T-helper 1 cell treated with Interleukin-12 subunit alpha and Interleukin-12 subunit beta and Interleukin-4 antibody, amounts not matched to agents 30 μg/mL and 1 μg/mL, for 36 hours (primary cell): ENCODE measurements around the gene ZNF320.
A peak's percentile ranks its signal among the peaks of the same experiment; 100 is the strongest.
"Not testable (repeated sequence)": the region's sequence is repeated elsewhere in the genome, so short reads cannot be mapped to it uniquely, and the experiment has no call there.

Experiments
- H3K27ac Mint-ChIP-seq: one replicate; pipeline ENCODE4 v1.8.0; 2021; ENCODE audit warnings: mild to moderate bottlenecking, mixed read lengths
- H3K27me3 Mint-ChIP-seq: one replicate; pipeline ENCODE4 v1.8.0; 2021; ENCODE audit warnings: low read depth, mixed read lengths
- H3K36me3 Mint-ChIP-seq: one replicate; pipeline ENCODE4 v1.8.0; 2021; ENCODE audit warnings: low read depth, mixed read lengths
- H3K4me1 Mint-ChIP-seq: one replicate; pipeline ENCODE4 v1.8.0; 2021; ENCODE audit warnings: low read depth, mixed read lengths
- H3K4me3 Mint-ChIP-seq: one replicate; pipeline ENCODE4 v1.8.0; 2021; ENCODE audit warnings: mild to moderate bottlenecking, moderate library complexity, mixed read lengths
- H3K9me3 Mint-ChIP-seq: one replicate; pipeline ENCODE4 v1.8.0; 2021; ENCODE audit warnings: mixed read lengths

Gene ZNF320

DNA sequence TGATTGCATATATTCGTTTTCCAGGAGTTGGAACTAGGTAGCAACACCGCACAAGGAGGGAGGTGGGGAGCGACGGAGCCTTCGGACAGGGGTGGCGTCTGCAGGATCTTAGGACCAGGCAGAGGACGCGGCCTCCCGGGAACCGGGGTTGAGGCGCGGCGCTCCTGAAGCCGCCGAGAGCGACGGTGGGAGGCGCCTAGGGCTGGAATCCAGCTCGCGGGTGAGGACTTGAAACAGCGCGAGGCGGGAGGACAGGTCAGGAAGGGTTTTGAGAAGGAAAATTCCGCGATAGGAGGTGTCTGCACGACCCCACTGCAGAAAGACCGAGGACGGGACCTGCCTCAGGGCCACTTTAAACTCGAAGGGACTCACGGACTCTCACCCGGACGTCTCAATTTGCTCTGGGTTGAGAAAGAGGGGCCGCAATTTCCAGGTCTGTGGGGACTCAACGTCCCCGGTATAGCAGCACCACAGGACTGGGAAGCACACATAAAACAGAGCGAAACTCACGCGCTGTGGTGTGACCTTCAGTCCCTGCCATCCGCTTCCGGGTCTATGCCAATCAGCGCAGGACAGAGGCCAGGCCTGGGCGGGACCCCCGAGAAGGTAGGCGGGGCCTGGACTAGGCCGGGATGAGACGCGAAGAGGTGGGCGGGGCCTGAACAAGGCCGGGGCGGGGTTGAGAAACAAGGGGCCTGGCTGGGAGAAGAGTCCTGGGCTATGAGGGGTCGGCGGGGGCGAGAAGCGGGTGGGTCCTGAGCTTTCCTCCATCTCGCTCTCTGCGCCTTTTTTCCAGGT lies at the start of gene ZNF320:
Gene ZNF320, minus strand, starts transcription at position 498 of the 798 bp plus-strand sequence. CDS start 7,380 bp downstream, outside the sequence.
- Mint-ChIP-seq H3K4me1 (peaks cover 7% of the 10 kb centered on the region), H3K4me3 (peak within 1 kb of the TSS; percentile 89), H3K9me3 (peaks cover 36% of the 10 kb centered on the region), H3K27ac (peak within 1 kb of the TSS; percentile 92), H3K36me3 (peaks cover 20% of the 10 kb centered on the region), H3K27me3 (no peaks in the 10 kb centered on the region)

GRCh38 chr19:52946322-52947310 lies 49.2 kb upstream of the ZNF320 start:
- Mint-ChIP-seq H3K27me3 (no peaks in the 10 kb centered on the region), H3K36me3 (peaks cover 27% of the 10 kb centered on the region), H3K4me1 (peaks cover 3% of the 10 kb centered on the region), H3K27ac (no peak overlapping the region), H3K9me3 (peaks cover 38% of the 10 kb centered on the region), H3K4me3 (no peak overlapping the region)

DNA sequence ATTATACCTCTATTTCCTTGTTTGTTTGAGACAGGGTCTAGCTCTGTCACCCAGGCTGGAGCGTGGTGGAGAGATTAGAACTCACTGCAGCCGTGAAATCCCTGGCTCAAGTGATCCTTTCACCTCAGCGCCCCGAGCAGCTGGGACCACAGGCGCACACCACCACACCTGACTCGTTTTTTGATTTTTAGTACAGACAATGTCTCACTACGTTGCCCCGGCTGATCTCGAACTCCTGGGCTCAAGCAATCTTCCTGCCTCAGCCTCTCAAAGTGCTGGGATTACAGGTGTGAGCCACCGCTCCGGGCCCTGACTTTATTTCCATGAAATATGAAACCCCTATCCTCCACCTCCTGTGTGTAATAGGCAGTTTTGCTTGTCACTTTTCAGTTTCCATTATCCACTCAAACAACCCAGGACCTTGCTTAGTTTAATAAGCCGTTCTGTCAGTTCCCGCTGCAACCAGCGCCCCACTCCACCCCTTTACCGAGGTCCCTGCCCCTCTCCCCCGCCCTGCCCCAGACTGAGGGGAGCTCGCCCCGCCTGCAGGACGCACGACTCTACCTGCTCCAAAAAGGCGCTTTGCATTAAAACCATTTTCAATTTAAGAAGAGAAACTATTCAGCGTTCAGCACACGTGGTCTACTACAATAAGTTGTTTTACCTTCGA lies 48.4 kb upstream of the ZNF320 start:
- H3K27ac Mint-ChIP-seq: no peak overlapping the region
- H3K4me3 Mint-ChIP-seq: no peak overlapping the region
- H3K27me3 Mint-ChIP-seq: no peaks in the 10 kb centered on the region
- H3K4me1 Mint-ChIP-seq: peaks cover 8% of the 10 kb centered on the region
- H3K9me3 Mint-ChIP-seq: peaks cover 29% of the 10 kb centered on the region
- peaks cover 20% of the 10 kb centered on the region for H3K36me3 Mint-ChIP-seq

DNA sequence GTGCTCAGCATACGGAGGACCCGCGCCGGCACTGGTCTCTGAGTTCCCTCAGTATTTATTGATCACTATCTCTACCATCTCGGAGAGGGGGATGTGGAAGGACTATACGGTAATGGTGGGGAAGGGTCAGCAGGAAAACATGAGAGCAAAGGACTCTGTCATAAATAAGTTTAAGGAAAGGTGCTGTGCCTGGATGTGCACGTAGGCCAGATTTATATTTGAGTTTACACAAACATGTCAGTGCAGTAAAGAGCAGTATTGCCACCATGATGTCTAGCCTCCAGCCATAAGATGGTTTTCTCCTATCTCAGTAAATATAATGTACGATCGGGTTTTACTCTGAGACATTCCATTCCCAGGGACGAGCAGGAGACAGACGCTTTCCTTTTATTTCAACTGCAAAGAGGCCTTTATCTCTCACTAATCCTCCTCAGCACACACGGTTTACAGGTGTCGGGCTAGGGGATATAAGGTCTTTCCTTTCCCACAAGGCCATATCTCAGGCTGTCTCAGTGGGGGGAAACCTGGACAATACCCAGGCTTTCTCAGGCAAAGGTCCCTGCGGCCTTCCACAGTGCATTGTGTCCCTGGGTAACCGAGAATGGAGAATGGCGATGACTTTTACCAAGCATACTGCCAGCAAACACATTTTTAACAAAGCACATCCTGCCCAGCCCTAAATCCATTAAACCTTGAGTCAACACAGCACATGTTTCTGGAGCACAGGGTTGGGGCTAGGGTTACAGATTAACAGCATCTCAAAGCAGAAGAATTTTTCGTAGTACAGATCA lies 47.5 kb upstream of the ZNF320 start:
- H3K27ac Mint-ChIP-seq, H3K27me3 Mint-ChIP-seq: not testable (repeated sequence)
- peak overlapping the region; percentile 5 for H3K4me3 Mint-ChIP-seq
- peaks cover 11% of the 10 kb centered on the region for H3K36me3 Mint-ChIP-seq
- H3K9me3 Mint-ChIP-seq: peaks cover 21% of the 10 kb centered on the region
- peaks cover 11% of the 10 kb centered on the region for H3K4me1 Mint-ChIP-seq

DNA sequence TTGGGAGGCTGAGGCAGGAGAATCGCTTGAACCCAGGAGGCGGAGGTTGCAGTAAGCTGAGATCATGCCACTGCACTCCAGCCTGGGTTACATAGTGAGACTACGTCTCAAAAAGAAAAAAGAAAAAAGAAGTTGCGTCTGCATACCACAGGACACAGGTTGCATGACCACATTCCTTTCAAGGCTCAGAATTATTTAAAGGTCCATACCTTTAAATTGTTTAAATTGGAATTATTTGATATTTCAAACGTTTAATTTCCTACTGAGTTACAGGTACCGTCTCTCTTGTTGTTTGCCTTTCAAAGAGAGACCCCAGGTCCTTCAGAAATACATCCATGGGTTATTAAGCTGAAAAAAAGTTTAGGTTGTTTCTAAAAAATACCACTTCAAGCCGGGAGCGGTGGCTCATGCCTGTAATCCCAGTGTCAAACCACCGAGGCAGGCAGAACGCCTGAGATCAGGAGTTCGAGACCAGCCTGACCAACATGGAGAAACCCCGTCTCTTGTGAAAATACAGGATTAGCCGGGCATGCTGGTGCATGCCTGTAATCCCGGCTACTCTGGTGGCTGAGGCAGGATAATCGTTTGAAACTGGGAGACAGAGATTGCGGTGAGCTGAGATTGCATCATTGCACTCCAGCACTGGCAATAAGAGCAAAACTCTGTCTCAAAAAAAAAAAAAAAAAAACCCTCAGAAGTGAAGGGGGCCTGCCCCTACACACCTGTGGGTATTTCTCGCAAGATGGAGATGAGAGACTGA lies 46.6 kb upstream of the ZNF320 start:
- Mint-ChIP-seq H3K4me1 (peaks cover 13% of the 10 kb centered on the region), H3K27me3 (no peaks in the 10 kb centered on the region), H3K9me3 (peaks cover 14% of the 10 kb centered on the region), H3K36me3 (peaks cover 5% of the 10 kb centered on the region), H3K27ac (no peak overlapping the region), H3K4me3 (no peak overlapping the region)

DNA sequence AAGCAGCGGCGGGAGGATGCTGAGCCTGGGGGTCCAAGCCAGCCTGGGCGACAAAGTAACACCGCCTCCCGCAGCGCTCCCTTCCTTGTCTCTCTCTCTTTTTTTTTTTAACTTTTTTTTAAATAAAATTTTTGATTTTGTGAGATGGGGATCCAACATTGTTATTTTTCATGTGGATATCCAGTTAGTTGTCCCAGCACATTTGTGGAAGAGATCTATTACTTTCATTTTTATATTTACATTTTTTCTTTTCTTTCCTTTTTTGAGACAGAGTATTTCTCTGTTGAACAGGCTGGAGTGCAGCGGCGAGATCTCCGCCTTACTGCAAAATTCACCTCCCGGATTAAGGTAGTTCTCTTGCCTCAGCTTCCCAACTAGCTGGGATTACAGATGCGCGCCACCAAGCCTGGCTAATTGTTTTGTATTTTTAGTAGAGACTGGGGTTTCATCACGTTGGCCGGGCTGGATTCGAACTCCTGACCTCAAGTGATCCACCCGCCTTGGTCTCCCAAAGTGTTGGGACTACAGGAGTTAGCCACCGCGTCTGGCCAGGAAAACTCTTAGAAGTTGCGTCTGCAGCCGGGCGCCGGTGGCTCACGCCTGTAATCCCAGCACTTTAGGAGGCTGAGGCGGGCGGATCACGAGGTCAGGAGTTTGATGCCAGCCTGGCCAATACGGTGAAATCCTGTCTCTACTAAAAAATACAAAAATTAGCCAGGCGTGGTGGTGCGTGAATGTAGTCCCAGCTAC lies 45.9 kb upstream of the ZNF320 start:
- Mint-ChIP-seq H3K9me3 (peaks cover 21% of the 10 kb centered on the region), H3K36me3 (peaks cover 12% of the 10 kb centered on the region), H3K4me3 (peak overlapping the region; percentile 93), H3K27ac (no peak overlapping the region), H3K27me3 (no peaks in the 10 kb centered on the region), H3K4me1 (peaks cover 19% of the 10 kb centered on the region)

DNA sequence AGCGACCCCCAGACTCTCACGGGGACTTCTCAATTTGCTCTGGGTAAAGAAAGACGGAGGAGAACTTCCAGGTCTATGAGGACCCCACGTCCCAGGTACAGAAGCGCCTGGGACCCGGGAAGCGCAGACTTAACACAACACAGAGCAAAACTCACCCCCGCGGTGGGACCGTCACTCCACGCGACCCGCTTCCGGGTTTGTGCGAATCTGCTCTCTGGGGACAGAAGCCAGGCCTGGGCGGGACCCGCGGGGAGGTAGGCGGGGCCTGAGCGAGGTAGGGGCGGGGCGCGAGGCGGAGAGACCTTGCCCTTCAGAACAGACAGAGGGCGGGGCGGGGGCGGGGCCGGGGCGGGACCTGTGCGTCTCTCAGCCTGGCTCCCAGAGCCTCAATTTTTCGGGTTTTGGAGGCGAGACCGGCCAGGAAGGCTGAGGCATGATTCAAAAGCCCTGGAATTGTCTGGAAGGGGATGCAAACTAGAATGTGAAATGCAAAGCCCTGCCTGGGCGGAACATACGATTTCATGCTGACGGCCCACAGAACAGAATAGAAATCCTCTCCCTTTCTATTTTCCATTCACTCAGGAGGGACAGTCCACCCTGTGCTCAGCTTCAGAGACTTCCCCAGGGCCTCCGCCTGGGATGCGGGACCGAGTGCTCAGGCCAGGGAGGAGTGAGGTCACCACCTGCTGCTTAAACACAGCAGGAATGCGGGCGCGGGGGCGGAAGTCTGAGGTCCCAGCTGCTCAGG lies 45.1 kb upstream of the ZNF320 start:
- peak overlapping the region; percentile 93 for H3K4me3 Mint-ChIP-seq
- H3K9me3 Mint-ChIP-seq: peaks cover 22% of the 10 kb centered on the region
- H3K4me1 Mint-ChIP-seq: peaks cover 20% of the 10 kb centered on the region
- H3K27ac Mint-ChIP-seq: peak overlapping the region; percentile 85
- H3K27me3 Mint-ChIP-seq: no peaks in the 10 kb centered on the region
- H3K36me3 Mint-ChIP-seq: peaks cover 13% of the 10 kb centered on the region

GRCh38 chr19:52941941-52942385 lies 44.5 kb upstream of the ZNF320 start:
- Mint-ChIP-seq H3K27ac (peak overlapping the region; percentile 85), H3K4me3 (peak overlapping the region; percentile 93), H3K27me3 (no peaks in the 10 kb centered on the region), H3K36me3 (peaks cover 19% of the 10 kb centered on the region), H3K9me3 (peaks cover 19% of the 10 kb centered on the region), H3K4me1 (peaks cover 20% of the 10 kb centered on the region)

DNA sequence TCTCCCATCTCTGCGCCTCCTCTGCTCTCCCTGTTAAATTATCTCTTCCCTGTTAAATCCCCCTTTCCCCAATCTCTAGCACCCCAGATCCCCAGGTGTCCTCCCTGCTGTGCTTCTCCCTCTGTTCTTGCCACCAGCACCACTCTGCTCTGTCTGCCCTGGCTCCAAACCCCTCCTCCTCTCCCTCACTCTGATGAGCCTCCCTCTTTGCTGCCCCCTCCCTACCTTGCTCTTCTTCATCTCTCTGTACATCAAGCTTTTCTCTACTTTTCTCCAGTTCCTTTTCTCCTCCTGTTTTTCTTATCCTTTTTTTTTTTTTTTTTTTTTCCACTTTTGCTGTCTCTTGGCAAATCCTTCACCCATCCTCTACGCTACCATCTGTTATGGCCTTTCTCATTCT lies 44.1 kb upstream of the ZNF320 start:
- peaks cover 24% of the 10 kb centered on the region for H3K9me3 Mint-ChIP-seq
- H3K4me1 Mint-ChIP-seq: peaks cover 20% of the 10 kb centered on the region
- not testable (repeated sequence) for H3K27me3 Mint-ChIP-seq
- peak overlapping the region; percentile 93 for H3K4me3 Mint-ChIP-seq
- H3K36me3 Mint-ChIP-seq: peaks cover 23% of the 10 kb centered on the region
- H3K27ac Mint-ChIP-seq: peak overlapping the region; percentile 85

- not testable (repeated sequence) for H3K27ac Mint-ChIP-seq
- H3K4me1 Mint-ChIP-seq: peaks cover 20% of the 10 kb centered on the region
- H3K36me3 Mint-ChIP-seq: peaks cover 25% of the 10 kb centered on the region
Observed at GRCh38 chr19:52940905-52941304, 43.5 kb upstream of the ZNF320 start.

DNA sequence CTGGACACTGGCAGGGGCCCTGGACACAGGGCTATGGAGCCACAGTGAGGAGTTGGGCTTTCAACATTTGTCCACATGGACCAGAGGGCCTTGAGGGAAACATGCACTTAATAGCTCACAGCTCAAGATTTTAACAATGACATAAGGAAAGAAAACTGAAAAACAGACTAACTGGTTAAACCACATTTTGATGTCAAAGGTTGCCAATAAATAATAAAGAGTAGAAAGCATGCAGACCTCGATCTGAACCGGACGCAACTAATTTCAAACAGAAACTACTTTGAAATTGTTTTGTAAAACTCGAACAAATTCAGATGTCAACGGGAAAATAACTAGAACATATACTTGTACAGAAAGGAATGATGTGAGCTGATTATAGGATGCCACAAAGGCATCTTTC lies 41.3 kb upstream of the ZNF320 start:
- peak overlapping the region; percentile 50 for H3K27ac Mint-ChIP-seq
- H3K4me1 Mint-ChIP-seq: peaks cover 20% of the 10 kb centered on the region
- peaks cover 19% of the 10 kb centered on the region for H3K9me3 Mint-ChIP-seq
- no peaks in the 10 kb centered on the region for H3K27me3 Mint-ChIP-seq
- H3K36me3 Mint-ChIP-seq: peaks cover 35% of the 10 kb centered on the region
- H3K4me3 Mint-ChIP-seq: peak overlapping the region; percentile 68

More at GRCh38 chr19:52940905-52941304, 43.5 kb upstream of the ZNF320 start:
- peaks cover 25% of the 10 kb centered on the region for H3K9me3 Mint-ChIP-seq
- not testable (repeated sequence) for H3K27me3 Mint-ChIP-seq
- H3K4me3 Mint-ChIP-seq: peak overlapping the region; percentile 93

- no peak overlapping the region for H3K27ac Mint-ChIP-seq
- peaks cover 46% of the 10 kb centered on the region for H3K36me3 Mint-ChIP-seq
- no peaks in the 10 kb centered on the region for H3K27me3 Mint-ChIP-seq
- H3K9me3 Mint-ChIP-seq: peaks cover 32% of the 10 kb centered on the region
- peaks cover 20% of the 10 kb centered on the region for H3K4me1 Mint-ChIP-seq
- H3K4me3 Mint-ChIP-seq: no peak overlapping the region
Observed at GRCh38 chr19:52936954-52937325, 39.5 kb upstream of the ZNF320 start.
